Breast epithelium (tissue), 3 donors: ENCODE measurements around the gene SETD6.

Source experiments
- CTCF ChIP-seq, 3 donors: fragments of 450-650 bp; IDR thresholded peaks; one replicate each; pipeline ENCODE4 v1.5.1; 2016 to 2017; ENCODE audit warnings: antibody characterized with exemption in 3 of 3, mild to moderate bottlenecking in 3 of 3, moderate library complexity in 3 of 3
- POLR2A ChIP-seq: fragments of 450-650 bp; IDR thresholded peaks from one replicate; pipeline ENCODE4 v1.6.1; 2016; ENCODE audit warnings: antibody characterized with exemption, mild to moderate bottlenecking, moderate library complexity

- TF ChIP-seq POLR2A = no peak
- TF ChIP-seq CTCF (IDR thresholded peaks at IDR 0.05) = no peak
Measured at GRCh38 chr16:58518083-58518979, 3.0 kb downstream of the SETD6 start.
